Activated CD8-positive, alpha-beta T cell treated with anti-CD3 and anti-CD28 coated beads, Interleukin-2, amount 10 ng/mL, durations not matched to agents 7 days and 5 days (primary cell): ENCODE measurements around the gene SLC66A2. TPM values are rescaled to one million over a fixed set of nuclear protein-coding genes. Genes with fewer than 3 reads are reported as not detected.

Experiments
- ATAC-seq: fragments of 150-1000 bp; cut with Tn5 transposase; one replicate; pipeline ENCODE4 v1.10.0; 2021; ENCODE audit warnings: moderate library complexity
- CTCF ChIA-PET: fragments of 350-600 bp; sonication (Branson Sonifier 250); formaldehyde crosslinking; loops from one replicate; lab custom pipeline; 2021; ENCODE audit warnings: antibody characterized with exemption; lab: Charles Lee
- POLR2A ChIA-PET: fragments of 350-600 bp; sonication (Branson Sonifier 250); formaldehyde crosslinking; loops from one replicate; lab custom pipeline; 2021; ENCODE audit warnings: antibody characterized with exemption; lab: Charles Lee
- DNase-seq: peaks from one replicate; pipeline ENCODE4 v3.0.0-alpha.2; 2020
- H3K27ac Mint-ChIP-seq: one replicate; pipeline ENCODE4 v1.8.0; 2021; ENCODE audit warnings: mild to moderate bottlenecking, mixed read lengths
- H3K27me3 Mint-ChIP-seq: one replicate; pipeline ENCODE4 v1.8.0; 2021; ENCODE audit warnings: low read depth, mixed read lengths
- H3K36me3 Mint-ChIP-seq: one replicate; pipeline ENCODE4 v1.8.0; 2021; ENCODE audit warnings: low read depth, mixed read lengths
- H3K4me1 Mint-ChIP-seq: one replicate; pipeline ENCODE4 v1.8.0; 2021; ENCODE audit warnings: low read depth, mixed read lengths
- H3K4me3 Mint-ChIP-seq: one replicate; pipeline ENCODE4 v1.8.0; 2021; ENCODE audit warnings: mild to moderate bottlenecking, mixed read lengths
- H3K9me3 Mint-ChIP-seq: one replicate; pipeline ENCODE4 v1.8.0; 2022; ENCODE audit warnings: mixed read lengths; ENCODE audit not compliant: insufficient read depth
- total RNA-seq, 2 experiments: library from RNA; stranded (reverse); gene quantifications; one replicate each; pipeline ENCODE4 v1.2.3, GENCODE V29; 2021

Gene SLC66A2
- total RNA-seq, 2 experiments from 2014 or later, result 21.6 to 23.2 TPM

DNA sequence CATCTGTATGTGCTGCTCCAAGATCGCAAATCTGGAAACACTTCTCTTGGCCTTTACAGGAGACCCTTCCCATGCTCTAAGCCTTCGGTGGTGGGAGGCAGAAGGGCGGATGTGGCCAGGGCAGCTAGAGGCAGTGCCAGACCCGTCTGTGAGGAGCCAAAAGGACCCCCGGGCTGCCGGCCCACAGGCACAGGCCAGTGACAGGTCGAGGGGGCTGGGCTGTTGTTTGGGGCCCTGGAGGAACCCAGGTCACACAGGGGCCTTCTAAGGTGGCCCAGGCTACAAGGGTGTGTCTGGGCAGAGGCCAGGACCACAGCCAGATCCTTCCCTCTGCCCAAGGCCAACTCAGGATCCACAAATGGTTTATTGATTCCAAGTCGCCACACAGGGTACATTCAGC lies 49.4 kb downstream of the SLC66A2 start:
- CTCF ChIA-PET, result no interaction called here
- Mint-ChIP-seq H3K4me1 (peaks cover 4% of the 10 kb centered on the region), H3K36me3 (peaks cover 14% of the 10 kb centered on the region), H3K27me3 (no peaks in the 10 kb centered on the region), H3K4me3 (no peak overlapping the region), H3K27ac (no peak overlapping the region), H3K9me3 (peaks cover 12% of the 10 kb centered on the region)
- POLR2A ChIA-PET, result no interaction called here
- DNase-seq (no peak), ATAC-seq (no peak)

GRCh38 chr18:79901665-79902064 lies 49.8 kb downstream of the SLC66A2 start:
- no peak for ATAC-seq
- POLR2A ChIA-PET, result no interaction called here
- H3K9me3 Mint-ChIP-seq, result peaks cover 16% of the 10 kb centered on the region

DNA sequence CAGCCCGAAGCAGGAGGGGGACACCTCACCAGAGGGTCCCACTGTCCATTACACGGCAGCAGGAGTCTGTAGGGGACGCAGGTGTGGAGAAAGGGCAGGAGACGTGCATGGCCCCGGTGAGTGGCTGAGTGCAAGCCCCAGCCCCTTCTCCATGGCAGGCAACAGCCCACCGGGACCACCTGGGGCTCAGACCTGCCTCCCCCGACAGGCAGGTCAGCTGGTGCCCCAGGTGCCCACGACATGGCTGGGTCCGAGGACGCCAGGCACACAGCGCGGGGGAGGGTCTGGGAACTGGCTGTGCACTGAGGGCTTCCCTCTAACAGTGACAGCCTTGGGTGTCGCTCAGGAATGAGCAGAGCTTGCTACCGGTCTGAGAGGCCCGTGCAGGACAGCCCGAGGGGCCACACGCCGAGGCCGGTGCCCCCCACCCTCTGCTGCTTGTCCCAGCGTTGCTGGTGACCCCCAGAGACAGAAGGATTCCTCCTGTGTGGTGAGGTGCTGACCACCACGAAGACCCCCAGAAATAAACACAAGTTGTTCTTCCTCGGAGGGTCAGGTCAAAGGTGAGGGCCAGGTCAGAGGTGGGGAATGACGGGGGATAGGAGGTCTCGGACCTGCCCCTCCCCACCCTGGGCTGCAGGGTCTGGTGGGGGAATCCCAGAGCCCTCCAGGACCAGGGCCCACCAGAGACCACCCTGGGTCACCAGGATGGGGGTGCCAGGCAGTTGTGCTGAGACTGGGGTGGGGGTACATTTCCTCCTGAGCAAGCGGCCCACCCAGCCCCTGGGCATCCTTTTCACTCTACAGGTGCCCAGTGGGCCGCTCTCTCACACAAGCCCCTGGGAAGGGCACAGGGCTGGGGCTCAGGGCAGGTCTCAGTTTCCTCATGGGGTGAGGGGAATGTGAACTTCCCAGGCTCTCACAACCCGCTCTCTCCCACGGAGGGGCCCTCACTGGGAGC lies 50.6 kb downstream of the SLC66A2 start:
- Mint-ChIP-seq H3K4me1 (peaks cover under 1% of the 10 kb centered on the region), H3K36me3 (peaks cover 14% of the 10 kb centered on the region), H3K4me3 (no peak overlapping the region), H3K27ac (no peak overlapping the region), H3K27me3 (no peaks in the 10 kb centered on the region), H3K9me3 (peaks cover 19% of the 10 kb centered on the region)
- DNase-seq, result no peak
- CTCF ChIA-PET, result no interaction called here
- no peak for ATAC-seq
- POLR2A ChIA-PET, result no interaction called here

More at GRCh38 chr18:79901665-79902064, 49.8 kb downstream of the SLC66A2 start:
- CTCF ChIA-PET, result no interaction called here
- peaks cover 4% of the 10 kb centered on the region for H3K4me1 Mint-ChIP-seq
- H3K36me3 Mint-ChIP-seq, result peaks cover 14% of the 10 kb centered on the region
- no peak overlapping the region for H3K27ac Mint-ChIP-seq
- DNase-seq, result no peak
- no peaks in the 10 kb centered on the region for H3K27me3 Mint-ChIP-seq
- no peak overlapping the region for H3K4me3 Mint-ChIP-seq

GRCh38 chr18:79899609-79900445 lies 51.6 kb downstream of the SLC66A2 start:
- H3K27ac Mint-ChIP-seq, result no peak overlapping the region
- ATAC-seq, result no peak
- POLR2A ChIA-PET, result no interaction called here
- peaks cover 14% of the 10 kb centered on the region for H3K36me3 Mint-ChIP-seq
- DNase-seq, result no peak
- H3K4me3 Mint-ChIP-seq, result no peak overlapping the region
- CTCF ChIA-PET, result no interaction called here
- peaks cover 2% of the 10 kb centered on the region for H3K27me3 Mint-ChIP-seq
- no peaks in the 10 kb centered on the region for H3K4me1 Mint-ChIP-seq
- peaks cover 19% of the 10 kb centered on the region for H3K9me3 Mint-ChIP-seq

DNA sequence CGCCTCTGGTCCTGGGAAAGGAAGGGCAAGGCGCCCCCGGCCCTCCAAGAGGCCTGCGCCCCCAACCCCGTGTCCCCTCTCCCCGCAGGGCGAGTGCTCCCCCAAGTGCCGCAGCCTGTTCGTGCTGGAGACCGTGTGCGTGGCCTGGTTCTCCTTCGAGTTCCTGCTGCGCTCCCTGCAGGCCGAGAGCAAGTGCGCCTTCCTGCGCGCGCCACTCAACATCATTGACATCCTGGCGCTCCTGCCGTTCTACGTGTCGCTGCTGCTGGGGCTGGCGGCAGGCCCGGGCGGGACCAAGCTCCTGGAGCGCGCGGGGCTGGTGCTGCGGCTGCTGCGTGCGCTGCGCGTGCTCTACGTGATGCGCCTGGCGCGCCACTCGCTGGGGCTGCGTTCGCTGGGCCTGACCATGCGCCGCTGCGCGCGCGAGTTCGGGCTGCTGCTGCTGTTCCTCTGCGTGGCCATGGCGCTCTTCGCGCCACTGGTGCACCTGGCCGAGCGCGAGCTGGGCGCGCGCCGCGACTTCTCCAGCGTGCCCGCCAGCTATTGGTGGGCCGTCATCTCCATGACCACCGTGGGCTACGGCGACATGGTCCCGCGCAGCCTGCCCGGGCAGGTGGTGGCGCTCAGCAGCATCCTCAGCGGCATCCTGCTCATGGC lies 52.4 kb downstream of the SLC66A2 start:
- POLR2A ChIA-PET, result no interaction called here

DNA sequence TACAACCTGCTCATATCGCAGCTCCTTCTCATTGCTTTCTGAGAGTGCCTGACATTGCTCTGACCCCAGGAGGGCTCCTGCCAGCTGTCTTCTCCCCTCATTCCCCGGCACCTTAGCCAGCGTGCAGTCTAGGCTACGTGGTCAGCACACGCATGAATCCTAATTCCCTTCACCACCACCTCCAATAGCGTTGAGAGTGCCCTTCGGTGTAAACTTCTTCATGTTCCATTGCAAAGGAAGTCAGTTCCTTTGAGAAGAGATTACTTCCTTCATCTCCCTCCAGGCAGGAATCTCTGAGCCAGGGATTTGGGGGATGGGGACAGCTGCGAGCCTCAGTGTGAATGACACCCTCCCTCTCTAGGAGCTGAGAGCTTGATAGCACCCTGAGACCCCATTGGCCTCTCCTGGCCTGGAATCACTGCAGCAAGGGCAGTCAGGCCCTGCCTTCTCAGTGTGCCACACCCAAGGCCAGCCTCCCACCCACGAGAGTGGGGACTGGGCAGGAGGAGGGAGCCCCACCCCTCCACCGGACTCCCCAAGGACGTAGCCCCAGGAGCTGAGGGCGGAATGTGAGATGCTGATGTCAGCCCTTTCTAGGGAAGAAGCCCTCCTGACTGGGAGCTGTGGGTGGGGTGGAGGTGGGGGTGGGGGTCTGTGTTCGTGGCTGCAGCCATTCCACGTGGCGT lies 53.4 kb downstream of the SLC66A2 start:
- peaks cover 14% of the 10 kb centered on the region for H3K36me3 Mint-ChIP-seq
- H3K27ac Mint-ChIP-seq, result no peak overlapping the region
- ATAC-seq (no peak), DNase-seq (no peak)
- peaks cover 19% of the 10 kb centered on the region for H3K9me3 Mint-ChIP-seq
- peaks cover 2% of the 10 kb centered on the region for H3K27me3 Mint-ChIP-seq
- ChIA-PET CTCF (no interaction called here), POLR2A (no interaction called here)
- no peak overlapping the region for H3K4me3 Mint-ChIP-seq
- H3K4me1 Mint-ChIP-seq, result no peaks in the 10 kb centered on the region

More for the DNA sequence above, 52.4 kb downstream of the SLC66A2 start:
- Mint-ChIP-seq H3K9me3 (peaks cover 19% of the 10 kb centered on the region), H3K27ac (no peak overlapping the region), H3K27me3 (peaks cover 2% of the 10 kb centered on the region), H3K36me3 (peaks cover 14% of the 10 kb centered on the region), H3K4me1 (no peaks in the 10 kb centered on the region), H3K4me3 (no peak overlapping the region)
- no peak for DNase-seq
- no peak for ATAC-seq
- CTCF ChIA-PET, result no interaction called here

DNA sequence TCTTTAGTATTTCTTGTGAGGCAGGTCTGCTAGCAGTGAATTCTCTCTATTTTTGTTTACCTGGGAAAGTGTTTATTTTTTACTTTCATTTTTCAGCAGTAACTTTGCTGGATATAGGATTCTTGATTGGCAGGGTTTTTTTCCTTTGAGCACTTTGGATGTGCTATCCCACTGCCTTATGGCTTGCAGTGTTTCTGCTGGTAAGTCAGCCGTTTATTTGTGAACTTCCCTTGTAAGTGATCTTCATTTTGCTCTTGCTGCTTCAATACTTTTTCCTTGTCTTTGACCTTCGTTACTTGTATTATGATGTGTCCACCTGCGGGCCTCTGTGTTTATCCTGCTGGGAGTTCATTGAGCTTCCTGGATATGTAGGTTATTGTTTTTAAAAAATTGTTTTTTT lies 54.7 kb downstream of the SLC66A2 start:
- no peak for ATAC-seq
- H3K9me3 Mint-ChIP-seq, result peaks cover 24% of the 10 kb centered on the region
- no peak overlapping the region for H3K27ac Mint-ChIP-seq
- ChIA-PET CTCF (no interaction called here), POLR2A (no interaction called here)
- DNase-seq, result no peak
- peaks cover 2% of the 10 kb centered on the region for H3K27me3 Mint-ChIP-seq
- no peaks in the 10 kb centered on the region for H3K4me1 Mint-ChIP-seq
- H3K36me3 Mint-ChIP-seq, result peaks cover 9% of the 10 kb centered on the region
- no peak overlapping the region for H3K4me3 Mint-ChIP-seq

- no peak for DNase-seq
- Mint-ChIP-seq H3K4me1 (no peaks in the 10 kb centered on the region), H3K9me3 (peaks cover 19% of the 10 kb centered on the region), H3K27me3 (peaks cover 2% of the 10 kb centered on the region), H3K4me3 (no peak overlapping the region), H3K36me3 (no peaks in the 10 kb centered on the region), H3K27ac (no peak overlapping the region)
- CTCF ChIA-PET, result no interaction called here
- no peak for ATAC-seq
- POLR2A ChIA-PET, result no interaction called here
These were observed 60.8 kb downstream of the SLC66A2 start for GRCh38 chr18:79890674-79891073.

GRCh38 chr18:79889569-79889968 lies 61.9 kb downstream of the SLC66A2 start:
- ATAC-seq (no peak), DNase-seq (no peak)
- Mint-ChIP-seq H3K27me3 (no peaks in the 10 kb centered on the region), H3K4me1 (no peaks in the 10 kb centered on the region), H3K36me3 (no peaks in the 10 kb centered on the region), H3K27ac (no peak overlapping the region), H3K4me3 (no peak overlapping the region), H3K9me3 (peaks cover 19% of the 10 kb centered on the region)
- POLR2A ChIA-PET, result no interaction called here
- CTCF ChIA-PET, result no interaction called here

DNA sequence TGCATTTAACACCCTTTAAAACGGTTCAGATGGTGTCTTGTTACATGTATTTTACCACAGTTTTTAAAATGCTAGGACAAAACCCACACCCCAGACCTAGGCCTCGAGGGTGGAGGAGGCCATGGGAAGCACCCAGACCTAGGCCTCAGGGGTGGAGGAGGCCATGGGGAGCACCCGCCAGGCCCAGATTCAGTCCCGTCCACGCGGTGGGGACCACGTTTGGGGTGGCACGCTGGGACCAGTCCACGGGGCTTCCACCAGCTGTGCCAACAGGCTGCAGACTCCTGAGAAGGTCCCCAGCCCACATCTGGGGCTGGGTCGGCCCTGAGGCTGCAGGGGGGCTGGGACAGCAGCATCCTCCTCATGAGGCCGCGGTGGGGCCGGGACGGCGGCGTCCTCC lies 63.4 kb downstream of the SLC66A2 start:
- no peaks in the 10 kb centered on the region for H3K4me1 Mint-ChIP-seq
- no peaks in the 10 kb centered on the region for H3K36me3 Mint-ChIP-seq
- ATAC-seq, result no peak
- no peak overlapping the region for H3K4me3 Mint-ChIP-seq
- POLR2A ChIA-PET, result no interaction called here
- no peak for DNase-seq
- no peak overlapping the region for H3K27ac Mint-ChIP-seq
- CTCF ChIA-PET, result no interaction called here
- H3K27me3 Mint-ChIP-seq, result no peaks in the 10 kb centered on the region
- H3K9me3 Mint-ChIP-seq, result peaks cover 19% of the 10 kb centered on the region

- H3K4me1 Mint-ChIP-seq, result no peaks in the 10 kb centered on the region
- DNase-seq, result no peak
- no peak for ATAC-seq
- ChIA-PET POLR2A (no interaction called here), CTCF (no interaction called here)
- no peaks in the 10 kb centered on the region for H3K36me3 Mint-ChIP-seq
- H3K27ac Mint-ChIP-seq, result no peak overlapping the region
- H3K27me3 Mint-ChIP-seq, result no peaks in the 10 kb centered on the region
- peaks cover 18% of the 10 kb centered on the region for H3K9me3 Mint-ChIP-seq
- no peak overlapping the region for H3K4me3 Mint-ChIP-seq
These were observed 64.1 kb downstream of the SLC66A2 start for GRCh38 chr18:79887181-79888000.
